Measurements from ENCODE around the gene HAX1.
"Not testable (repeated sequence)": the region's sequence is repeated elsewhere in the genome, so short reads cannot be mapped to it uniquely, and the experiment has no call there.

The HAX1 gene

GRCh38 chr1:154272217-154272998 is at the start of gene HAX1:
HAX1 (plus strand) TSS chr1:154272629; CDS start chr1:154272724, 95 bp downstream.
- DNase-seq (ENCODE audit: low spot score), result peak; percentile 89

GRCh38 chr1:154222918-154223317 is 49.5 kb upstream of the HAX1 start:
- DNase-seq (ENCODE audit: low spot score), result no peak

GRCh38 chr1:154223621-154224020 is 48.8 kb upstream of the HAX1 start:
- DNase-seq (ENCODE audit: low spot score), result no peak

- no peak for DNase-seq (ENCODE audit: low spot score)
Observed at GRCh38 chr1:154225370-154225769, 47.1 kb upstream of the HAX1 start.

GRCh38 chr1:154231112-154231511 is 41.3 kb upstream of the HAX1 start:
- not testable (repeated sequence) for DNase-seq (ENCODE audit: low spot score)

- not testable (repeated sequence) for DNase-seq (ENCODE audit: low spot score)
Observed at GRCh38 chr1:154233127-154233526, 39.3 kb upstream of the HAX1 start.

- DNase-seq (ENCODE audit: low spot score), result no peak
Observed at GRCh38 chr1:154236855-154237254, 35.6 kb upstream of the HAX1 start.

GRCh38 chr1:154237435-154237834 is 35.0 kb upstream of the HAX1 start:
- no peak for DNase-seq (ENCODE audit: low spot score)

- no peak for DNase-seq (ENCODE audit: low spot score)
Observed at GRCh38 chr1:154237880-154238506, 34.4 kb upstream of the HAX1 start.

GRCh38 chr1:154239491-154239890 is 32.9 kb upstream of the HAX1 start:
- DNase-seq (ENCODE audit: low spot score), result no peak

- DNase-seq (ENCODE audit: low spot score), result no peak
Observed at GRCh38 chr1:154240294-154240833, 32.1 kb upstream of the HAX1 start.

GRCh38 chr1:154241703-154242351 is 30.6 kb upstream of the HAX1 start:
- DNase-seq (ENCODE audit: low spot score), result no peak

- no peak for DNase-seq (ENCODE audit: low spot score)
Observed at GRCh38 chr1:154253671-154254070, 18.8 kb upstream of the HAX1 start.

- DNase-seq (ENCODE audit: low spot score), result no peak
Observed at GRCh38 chr1:154256686-154257085, 15.7 kb upstream of the HAX1 start.

- DNase-seq (ENCODE audit: low spot score), result no peak
Observed at GRCh38 chr1:154258784-154259183, 13.6 kb upstream of the HAX1 start.

- no peak for DNase-seq (ENCODE audit: low spot score)
Observed at GRCh38 chr1:154260127-154260526, 12.3 kb upstream of the HAX1 start.

- no peak for DNase-seq (ENCODE audit: low spot score)
Observed at GRCh38 chr1:154263465-154264332, 8.7 kb upstream of the HAX1 start.

- no peak for DNase-seq (ENCODE audit: low spot score)
Observed at GRCh38 chr1:154264454-154264853, 8.0 kb upstream of the HAX1 start.

GRCh38 chr1:154265586-154265985 is 6.8 kb upstream of the HAX1 start:
- DNase-seq (ENCODE audit: low spot score), result no peak

- DNase-seq (ENCODE audit: low spot score), result no peak
Observed at GRCh38 chr1:154270833-154271232, 1.6 kb upstream of the HAX1 start.

- DNase-seq (ENCODE audit: low spot score), result no peak
Observed at GRCh38 chr1:154272999-154273563, 652 bp downstream of the HAX1 start.

- DNase-seq (ENCODE audit: low spot score), result no peak
Observed at GRCh38 chr1:154276797-154277196, 4.4 kb downstream of the HAX1 start.

Data from hepatic stellate cell (primary cell).